Sigmoid colon (tissue), 4 donors: Measurements from ENCODE around the gene RXRG.

Experiments
- EP300 ChIP-seq, 4 donors: sonication (generic); formaldehyde crosslinking; IDR thresholded peaks; one replicate each; pipeline ENCODE4 v1.6.1; 2017; ENCODE audit warnings: antibody characterized with exemption in 4 of 4
- POLR2A ChIP-seq, 2 donors: fragments of 450-650 bp; IDR thresholded peaks; one replicate each; pipeline ENCODE4 v1.6.1; 2016; ENCODE audit warnings: antibody characterized with exemption in 2 of 2, mild to moderate bottlenecking in 2 of 2, moderate library complexity in 2 of 2
- POLR2AphosphoS5 ChIP-seq, 4 donors: sonication (generic); formaldehyde crosslinking; IDR thresholded peaks; one replicate each; pipeline ENCODE4 v1.6.1; 2017; ENCODE audit warnings: antibody characterized with exemption in 4 of 4
- TF ChIP-seq, protein P1 (sequence below), 4 experiments: fragments of 450-650 bp in 3 of 4; fragments of 200-600 bp in 1 of 4; IDR thresholded peaks; one replicate each; pipeline ENCODE4 v1.5.1; 2016 to 2019; ENCODE audit warnings: antibody characterized with exemption in 4 of 4, mild to moderate bottlenecking in 3 of 4, moderate library complexity in 2 of 4

DNA sequence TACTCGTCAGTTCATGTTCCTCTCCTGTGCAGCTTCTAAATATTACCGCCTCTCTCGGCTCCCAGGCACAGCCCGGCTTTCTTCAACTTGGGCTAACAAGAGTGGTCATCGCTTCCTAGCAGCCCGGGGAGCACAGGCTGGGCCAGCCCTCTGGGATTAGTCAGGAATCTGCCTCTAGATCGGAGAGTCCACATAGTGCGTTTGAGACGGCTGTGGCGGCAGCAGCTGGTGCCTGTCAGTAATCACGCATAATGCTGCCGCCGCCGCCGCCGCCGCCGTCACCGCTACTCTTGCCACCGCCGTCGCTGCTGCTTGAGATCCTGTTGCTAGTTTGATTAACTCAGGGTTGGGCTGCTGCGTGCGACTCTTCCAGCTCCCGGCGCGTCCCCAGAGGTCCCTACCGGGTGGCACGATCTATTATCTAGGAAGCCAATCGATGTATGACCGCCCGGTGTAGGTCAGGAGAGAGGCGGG, at the start of gene RXRG:
- TF ChIP-seq, protein P1, sequence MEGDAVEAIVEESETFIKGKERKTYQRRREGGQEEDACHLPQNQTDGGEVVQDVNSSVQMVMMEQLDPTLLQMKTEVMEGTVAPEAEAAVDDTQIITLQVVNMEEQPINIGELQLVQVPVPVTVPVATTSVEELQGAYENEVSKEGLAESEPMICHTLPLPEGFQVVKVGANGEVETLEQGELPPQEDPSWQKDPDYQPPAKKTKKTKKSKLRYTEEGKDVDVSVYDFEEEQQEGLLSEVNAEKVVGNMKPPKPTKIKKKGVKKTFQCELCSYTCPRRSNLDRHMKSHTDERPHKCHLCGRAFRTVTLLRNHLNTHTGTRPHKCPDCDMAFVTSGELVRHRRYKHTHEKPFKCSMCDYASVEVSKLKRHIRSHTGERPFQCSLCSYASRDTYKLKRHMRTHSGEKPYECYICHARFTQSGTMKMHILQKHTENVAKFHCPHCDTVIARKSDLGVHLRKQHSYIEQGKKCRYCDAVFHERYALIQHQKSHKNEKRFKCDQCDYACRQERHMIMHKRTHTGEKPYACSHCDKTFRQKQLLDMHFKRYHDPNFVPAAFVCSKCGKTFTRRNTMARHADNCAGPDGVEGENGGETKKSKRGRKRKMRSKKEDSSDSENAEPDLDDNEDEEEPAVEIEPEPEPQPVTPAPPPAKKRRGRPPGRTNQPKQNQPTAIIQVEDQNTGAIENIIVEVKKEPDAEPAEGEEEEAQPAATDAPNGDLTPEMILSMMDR (IDR thresholded peaks at IDR 0.05) = no peak
- TF ChIP-seq POLR2A (IDR thresholded peaks at IDR 0.05) (no peak), POLR2AphosphoS5 (IDR thresholded peaks at IDR 0.05) (peak in 2 of 4 donors; percentile 20 to 30), EP300 (IDR thresholded peaks at IDR 0.05) (no peak)
